Mesothelial cell of epicardium (in vitro differentiated cells): ENCODE data around the gene ZNF780A. TPM values are rescaled to one million over a fixed set of nuclear protein-coding genes. Genes with fewer than 3 reads are reported as not detected.

ENCODE experiments used
- DNase-seq, 2 experiments: peaks; one replicate each; pipeline ENCODE4 v3.0.0; 2021; ENCODE audit warnings: low spot score in 2 of 2; ENCODE audit not compliant: unreplicated experiment in 2 of 2
- H3K27ac Mint-ChIP-seq: 2 replicates; pipeline ENCODE4 v1.8.0; 2021; ENCODE audit warnings: mixed read lengths
- H3K27me3 Mint-ChIP-seq: 2 replicates; pipeline ENCODE4 v1.8.0; 2021; ENCODE audit warnings: low read depth, mixed read lengths
- H3K36me3 Mint-ChIP-seq: 2 replicates; pipeline ENCODE4 v1.8.0; 2021; ENCODE audit warnings: mixed read lengths
- H3K4me1 Mint-ChIP-seq: 2 replicates; pipeline ENCODE4 v1.8.0; 2021; ENCODE audit warnings: mixed read lengths
- H3K4me3 Mint-ChIP-seq: 2 replicates; pipeline ENCODE4 v1.8.0; 2021; ENCODE audit warnings: mild to moderate bottlenecking, moderate library complexity, mixed read lengths
- H3K9me3 Mint-ChIP-seq: 2 replicates; pipeline ENCODE4 v1.8.0; 2021; ENCODE audit warnings: mixed read lengths
- CTCF ChIP-seq: fragments of 200-600 bp; sonication (generic); IDR thresholded peaks from one replicate; pipeline ENCODE4 v1.5.0; 2021; ENCODE audit warnings: antibody characterized with exemption; ENCODE audit not compliant: unreplicated experiment
- total RNA-seq: library from RNA; stranded (reverse); gene quantifications from 3 replicates; pipeline ENCODE4 v1.2.1, GENCODE V29; 2021

ZNF780A gene
- total RNA-seq, 1 donor from 2014 or later, result 17.3 TPM

GRCh38 chr19:40091205-40092129, 724 bp upstream of the ZNF780A start:
- H3K36me3 Mint-ChIP-seq, result peaks cover 14% of the 10 kb centered on the region
- H3K4me3 Mint-ChIP-seq, result peak overlapping the region; percentile 100
- DNase-seq, result no peak
- no peak for TF ChIP-seq CTCF
- H3K9me3 Mint-ChIP-seq, result peaks cover 18% of the 10 kb centered on the region
- H3K27ac Mint-ChIP-seq, result peak overlapping the region; percentile 99
- H3K27me3 Mint-ChIP-seq, result peaks cover 8% of the 10 kb centered on the region
- peaks cover 13% of the 10 kb centered on the region for H3K4me1 Mint-ChIP-seq

- DNase-seq, result no peak
- H3K27ac Mint-ChIP-seq, result peak overlapping the region; percentile 99
- peak overlapping the region; percentile 100 for H3K4me3 Mint-ChIP-seq
- H3K9me3 Mint-ChIP-seq, result peaks cover 14% of the 10 kb centered on the region
- peaks cover 2% of the 10 kb centered on the region for H3K27me3 Mint-ChIP-seq
- TF ChIP-seq CTCF, result no peak
- peaks cover 16% of the 10 kb centered on the region for H3K36me3 Mint-ChIP-seq
- H3K4me1 Mint-ChIP-seq, result peaks cover 13% of the 10 kb centered on the region
Measured at GRCh38 chr19:40089462-40089861, 1.3 kb downstream of the ZNF780A start.

- H3K4me3 Mint-ChIP-seq, result peak overlapping the region; percentile 17
- TF ChIP-seq CTCF, result no peak
- DNase-seq, result no peak
- peaks cover 21% of the 10 kb centered on the region for H3K36me3 Mint-ChIP-seq
- no peaks in the 10 kb centered on the region for H3K27me3 Mint-ChIP-seq
- H3K9me3 Mint-ChIP-seq, result peaks cover 14% of the 10 kb centered on the region
- peak overlapping the region; percentile 99 for H3K27ac Mint-ChIP-seq
- H3K4me1 Mint-ChIP-seq, result peaks cover 13% of the 10 kb centered on the region
Measured at GRCh38 chr19:40088299-40089047, 2.3 kb downstream of the ZNF780A start.

- Mint-ChIP-seq H3K27ac (no peak overlapping the region), H3K27me3 (no peaks in the 10 kb centered on the region), H3K9me3 (peaks cover 25% of the 10 kb centered on the region), H3K4me3 (no peak overlapping the region), H3K4me1 (peaks cover 13% of the 10 kb centered on the region), H3K36me3 (peaks cover 51% of the 10 kb centered on the region)
- TF ChIP-seq CTCF, result no peak
- DNase-seq, result no peak
Measured at GRCh38 chr19:40084948-40085347, 5.8 kb downstream of the ZNF780A start.

GRCh38 chr19:40081411-40081810, 9.3 kb downstream of the ZNF780A start:
- peaks cover 71% of the 10 kb centered on the region for H3K36me3 Mint-ChIP-seq
- no peak for DNase-seq
- H3K4me3 Mint-ChIP-seq, result no peak overlapping the region
- no peaks in the 10 kb centered on the region for H3K4me1 Mint-ChIP-seq
- H3K9me3 Mint-ChIP-seq, result peaks cover 46% of the 10 kb centered on the region
- H3K27ac Mint-ChIP-seq, result no peak overlapping the region
- no peak for TF ChIP-seq CTCF
- no peaks in the 10 kb centered on the region for H3K27me3 Mint-ChIP-seq
